ENCODE data around the gene SMC1B. TPM values are rescaled to one million over a fixed set of nuclear protein-coding genes. Genes with fewer than 3 reads are reported as not detected.

The SMC1B gene
- total and polyA plus RNA-seq, 2 experiments from 2014 or later = 0.10 TPM; not detected in 1

- Mint-ChIP-seq H3K36me3 (ENCODE audit: low read depth) (no peaks in the 10 kb centered on the region; the same call in 2 of the 3 replicates), H3K4me3 (no peak overlapping the region), H3K27ac (no peak overlapping the region), H3K9me3 (no peaks in the 10 kb centered on the region), H3K27me3 (ENCODE audit: insufficient read depth, low read depth, poor library complexity) (peaks cover 22% of the 10 kb centered on the region), H3K4me1 (peaks cover 17% of the 10 kb centered on the region)
- DNase-seq (ENCODE audit: low spot score) = no peak
- Histone ChIP-seq H3K27me3 (ENCODE audit: insufficient read depth) (no peaks in the 10 kb centered on the region; the same call in 1 of the 2 replicates), H3K79me2 (replicated peaks; ENCODE audit: insufficient read depth) (peaks cover 8% of the 10 kb centered on the region), H4K20me1 (replicated peaks; ENCODE audit: insufficient read depth) (peaks cover 2% of the 10 kb centered on the region; the same call in 1 of the 2 replicates), H3F3A (replicated peaks; ENCODE audit: low read depth) (peaks cover 14% of the 10 kb centered on the region), H3K9me2 (ENCODE audit: insufficient read depth) (0 out of 2 replicates have a peak, but pooled peaks cover 3% of the 10 kb centered on the region), H3K4me1 (ENCODE audit: insufficient read depth) (peaks cover 17% of the 10 kb centered on the region; the same call in 1 of the 2 replicates), H3K4me2 (no peak overlapping the region), H3K36me3 (ENCODE audit: insufficient read depth) (no peaks in the 10 kb centered on the region), H2AFZ (no peak overlapping the region), H3K27ac (ENCODE audit: low read depth) (no peak overlapping the region), H3K4me3 (no peak overlapping the region)
- TF ChIP-seq EZH2phosphoT487 (IDR thresholded peaks at IDR 0.05; ENCODE audit: unreplicated experiment) = no peak
- ATAC-seq = no peak
These were observed 107.3 kb downstream of the SMC1B start for GRCh38 chr22:45306139-45306538.

GRCh38 chr22:45305456-45306075 lies 107.8 kb downstream of the SMC1B start:
- H2AFZ ChIP-seq = no peak overlapping the region
- H3K36me3 ChIP-seq (ENCODE audit: insufficient read depth) = no peaks in the 10 kb centered on the region
- ATAC-seq (no peak), DNase-seq (ENCODE audit: low spot score) (no peak)
- H3K27ac ChIP-seq (ENCODE audit: low read depth) = no peak overlapping the region
- Mint-ChIP-seq H3K36me3 (ENCODE audit: low read depth) (no peaks in the 10 kb centered on the region; the same call in 2 of the 3 replicates), H3K4me1 (peaks cover 11% of the 10 kb centered on the region), H3K9me3 (no peaks in the 10 kb centered on the region), H3K27me3 (ENCODE audit: insufficient read depth, low read depth, poor library complexity) (peaks cover 19% of the 10 kb centered on the region), H3K27ac (no peak overlapping the region), H3K4me3 (no peak overlapping the region)
- H3F3A ChIP-seq (replicated peaks; ENCODE audit: low read depth) = peaks cover 14% of the 10 kb centered on the region
- no peak overlapping the region for H3K4me3 ChIP-seq
- H3K9me2 ChIP-seq (ENCODE audit: insufficient read depth) = 0 out of 2 replicates have a peak, but pooled peaks cover 3% of the 10 kb centered on the region
- H3K79me2 ChIP-seq (replicated peaks; ENCODE audit: insufficient read depth) = peaks cover 3% of the 10 kb centered on the region
- no peaks in the 10 kb centered on the region; the same call in 1 of the 2 replicates for H3K27me3 ChIP-seq (ENCODE audit: insufficient read depth)
- TF ChIP-seq ETS1 (IDR thresholded peaks at IDR 0.05) (no peak), CREB1 (CRISPR knock-in tag; IDR thresholded peaks at IDR 0.05; ENCODE audit: low read depth) (no peak), JUNB (IDR thresholded peaks at IDR 0.05; ENCODE audit: unreplicated experiment) (no peak), EZH2phosphoT487 (IDR thresholded peaks at IDR 0.05; ENCODE audit: unreplicated experiment) (no peak)
- no peak overlapping the region for H3K4me2 ChIP-seq
- H3K4me1 ChIP-seq (ENCODE audit: insufficient read depth) = peaks cover 12% of the 10 kb centered on the region; the same call in 1 of the 2 replicates
- no peaks in the 10 kb centered on the region for H4K20me1 ChIP-seq (replicated peaks; ENCODE audit: insufficient read depth)

- no peaks in the 10 kb centered on the region for H3K27me3 ChIP-seq (ENCODE audit: insufficient read depth)
- Mint-ChIP-seq H3K4me3 (no peak overlapping the region), H3K9me3 (no peaks in the 10 kb centered on the region), H3K4me1 (peaks cover 10% of the 10 kb centered on the region), H3K36me3 (ENCODE audit: low read depth) (no peaks in the 10 kb centered on the region; the same call in 2 of the 3 replicates), H3K27me3 (ENCODE audit: insufficient read depth, low read depth, poor library complexity) (peaks cover 19% of the 10 kb centered on the region), H3K27ac (no peak overlapping the region)
- H2AFZ ChIP-seq = no peak overlapping the region
- H3K4me2 ChIP-seq = no peak overlapping the region
- H3K4me1 ChIP-seq (ENCODE audit: insufficient read depth) = peaks cover 12% of the 10 kb centered on the region; the same call in 1 of the 2 replicates
- peaks cover 14% of the 10 kb centered on the region for H3F3A ChIP-seq (replicated peaks; ENCODE audit: low read depth)
- 0 out of 2 replicates have a peak, but pooled peaks cover 3% of the 10 kb centered on the region for H3K9me2 ChIP-seq (ENCODE audit: insufficient read depth)
- no peaks in the 10 kb centered on the region for H3K79me2 ChIP-seq (replicated peaks; ENCODE audit: insufficient read depth)
- no peak overlapping the region for H3K27ac ChIP-seq (ENCODE audit: low read depth)
- ATAC-seq (no peak), DNase-seq (ENCODE audit: low spot score) (no peak)
- no peaks in the 10 kb centered on the region for H3K36me3 ChIP-seq (ENCODE audit: insufficient read depth)
- no peak overlapping the region for H3K4me3 ChIP-seq
- no peaks in the 10 kb centered on the region for H4K20me1 ChIP-seq (replicated peaks; ENCODE audit: insufficient read depth)
- TF ChIP-seq ZNF331 (CRISPR knock-in tag; IDR thresholded peaks at IDR 0.05; ENCODE audit: low read depth) = no peak
- TF ChIP-seq JUNB (IDR thresholded peaks at IDR 0.05; ENCODE audit: unreplicated experiment) = no peak
- TF ChIP-seq STAT1 (IDR thresholded peaks at IDR 0.05; ENCODE audit: unreplicated experiment) = no peak
- TF ChIP-seq ZNF462 (CRISPR knock-in tag; IDR thresholded peaks at IDR 0.05) = no peak
- TF ChIP-seq POLR2AphosphoS5 (IDR thresholded peaks at IDR 0.05; ENCODE audit: low read depth) = no peak
- TF ChIP-seq NANOG (IDR thresholded peaks at IDR 0.05; ENCODE audit: borderline replicate concordance) = no peak
These were observed 108.4 kb downstream of the SMC1B start for GRCh38 chr22:45304971-45305370.
